Measurements from ENCODE around the gene TNNT3.

Gene TNNT3

DNA sequence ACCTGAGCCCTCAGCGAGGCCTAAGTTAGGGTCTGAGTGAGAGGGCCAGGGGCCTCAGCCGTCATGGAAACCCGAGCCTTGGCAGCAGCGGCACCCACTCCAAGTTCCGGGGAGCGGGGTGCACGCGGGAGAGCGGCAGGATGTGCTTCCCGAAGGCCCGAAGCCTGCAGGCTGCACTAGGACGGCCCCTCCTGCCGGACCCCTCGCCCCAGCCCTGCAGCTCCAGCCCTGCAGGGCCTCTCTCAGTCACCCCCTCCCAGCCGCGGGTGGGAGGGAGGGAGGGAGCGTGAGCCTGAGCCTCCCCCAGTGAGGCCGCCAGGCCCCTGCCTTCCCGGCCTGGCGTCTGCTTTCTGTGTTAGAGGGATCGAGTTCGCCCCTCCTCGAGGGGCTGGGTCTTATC is 50.3 kb downstream of the TNNT3 start:
- Histone ChIP-seq H3K9me3 (ENCODE audit: control insufficient read depth, insufficient read depth, low read length) (no peaks in the 10 kb centered on the region), H3K79me2 (ENCODE audit: control insufficient read depth, low read length) (no peaks in the 10 kb centered on the region), H3K27me3 (ENCODE audit: control insufficient read depth, low read length) (no peaks in the 10 kb centered on the region), H3K4me1 (ENCODE audit: control insufficient read depth, low read length) (no peaks in the 10 kb centered on the region), H3K27ac (ENCODE audit: low read depth, low read length) (no peak overlapping the region), H4K20me1 (ENCODE audit: control insufficient read depth, insufficient read depth, low read depth, low read length) (no peaks in the 10 kb centered on the region), H3F3A (ENCODE audit: control insufficient read depth, insufficient read depth) (no peaks in the 10 kb centered on the region), H3K4me3 (ENCODE audit: low read length) (no peak overlapping the region), H3K4me2 (ENCODE audit: low read length) (no peak overlapping the region), H3K36me3 (ENCODE audit: control insufficient read depth, low read length) (no peaks in the 10 kb centered on the region), H3K9me2 (replicated peaks; ENCODE audit: control insufficient read depth, low read length) (no peaks in the 10 kb centered on the region)
- TF ChIP-seq, protein P1, sequence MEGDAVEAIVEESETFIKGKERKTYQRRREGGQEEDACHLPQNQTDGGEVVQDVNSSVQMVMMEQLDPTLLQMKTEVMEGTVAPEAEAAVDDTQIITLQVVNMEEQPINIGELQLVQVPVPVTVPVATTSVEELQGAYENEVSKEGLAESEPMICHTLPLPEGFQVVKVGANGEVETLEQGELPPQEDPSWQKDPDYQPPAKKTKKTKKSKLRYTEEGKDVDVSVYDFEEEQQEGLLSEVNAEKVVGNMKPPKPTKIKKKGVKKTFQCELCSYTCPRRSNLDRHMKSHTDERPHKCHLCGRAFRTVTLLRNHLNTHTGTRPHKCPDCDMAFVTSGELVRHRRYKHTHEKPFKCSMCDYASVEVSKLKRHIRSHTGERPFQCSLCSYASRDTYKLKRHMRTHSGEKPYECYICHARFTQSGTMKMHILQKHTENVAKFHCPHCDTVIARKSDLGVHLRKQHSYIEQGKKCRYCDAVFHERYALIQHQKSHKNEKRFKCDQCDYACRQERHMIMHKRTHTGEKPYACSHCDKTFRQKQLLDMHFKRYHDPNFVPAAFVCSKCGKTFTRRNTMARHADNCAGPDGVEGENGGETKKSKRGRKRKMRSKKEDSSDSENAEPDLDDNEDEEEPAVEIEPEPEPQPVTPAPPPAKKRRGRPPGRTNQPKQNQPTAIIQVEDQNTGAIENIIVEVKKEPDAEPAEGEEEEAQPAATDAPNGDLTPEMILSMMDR (IDR thresholded peaks at IDR 0.05; ENCODE audit: low read depth, low read length, poor library complexity, severe bottlenecking) = no peak
- TF ChIP-seq EZH2phosphoT487 (IDR thresholded peaks at IDR 0.05; ENCODE audit: borderline replicate concordance, low read length) = no peak

DNA sequence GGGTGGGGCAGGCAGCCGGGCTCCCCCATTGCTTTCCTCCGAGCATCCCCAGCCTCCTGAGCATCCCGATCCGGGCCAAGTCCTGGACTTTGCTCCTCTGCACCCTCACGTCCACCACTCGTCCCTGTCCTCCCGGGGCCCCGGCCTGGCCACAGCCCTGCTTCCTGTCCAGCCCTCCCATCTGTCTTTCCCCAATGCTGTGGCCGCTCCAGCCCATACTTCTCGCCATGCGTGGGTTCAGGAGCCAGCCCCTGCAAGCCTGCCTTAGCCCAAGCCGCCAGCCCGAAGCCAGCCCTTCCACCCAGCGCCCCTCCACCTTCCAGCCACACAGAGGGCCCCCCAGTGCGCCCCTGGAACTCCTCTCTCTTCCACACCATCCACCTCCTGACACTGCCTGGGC is 51.5 kb downstream of the TNNT3 start:
- no peak overlapping the region for H3K4me2 ChIP-seq (ENCODE audit: low read length)
- no peaks in the 10 kb centered on the region for H3K36me3 ChIP-seq (ENCODE audit: control insufficient read depth, low read length)
- TF ChIP-seq EZH2phosphoT487 (IDR thresholded peaks at IDR 0.05; ENCODE audit: borderline replicate concordance, low read length) = no peak
- TF ChIP-seq, protein P1 (IDR thresholded peaks at IDR 0.05; ENCODE audit: low read depth, low read length, poor library complexity, severe bottlenecking) = no peak
- H3K9me2 ChIP-seq (replicated peaks; ENCODE audit: control insufficient read depth, low read length) = no peaks in the 10 kb centered on the region
- H4K20me1 ChIP-seq (ENCODE audit: control insufficient read depth, insufficient read depth, low read depth, low read length) = no peaks in the 10 kb centered on the region
- no peaks in the 10 kb centered on the region for H3F3A ChIP-seq (ENCODE audit: control insufficient read depth, insufficient read depth)
- H3K27ac ChIP-seq (ENCODE audit: low read depth, low read length) = no peak overlapping the region
- H3K9me3 ChIP-seq (ENCODE audit: control insufficient read depth, insufficient read depth, low read length) = no peaks in the 10 kb centered on the region
- no peaks in the 10 kb centered on the region for H3K79me2 ChIP-seq (ENCODE audit: control insufficient read depth, low read length)
- no peaks in the 10 kb centered on the region for H3K4me1 ChIP-seq (ENCODE audit: control insufficient read depth, low read length)
- H3K4me3 ChIP-seq (ENCODE audit: low read length) = no peak overlapping the region
- no peaks in the 10 kb centered on the region for H3K27me3 ChIP-seq (ENCODE audit: control insufficient read depth, low read length)

- Histone ChIP-seq H3K79me2 (ENCODE audit: control insufficient read depth, low read length) (no peaks in the 10 kb centered on the region), H3K4me3 (ENCODE audit: low read length) (no peak overlapping the region), H3K4me1 (ENCODE audit: control insufficient read depth, low read length) (no peaks in the 10 kb centered on the region), H3F3A (ENCODE audit: control insufficient read depth, insufficient read depth) (no peaks in the 10 kb centered on the region), H3K9me3 (ENCODE audit: control insufficient read depth, insufficient read depth, low read length) (no peaks in the 10 kb centered on the region), H3K27me3 (ENCODE audit: control insufficient read depth, low read length) (no peaks in the 10 kb centered on the region), H4K20me1 (ENCODE audit: control insufficient read depth, insufficient read depth, low read depth, low read length) (no peaks in the 10 kb centered on the region), H3K4me2 (ENCODE audit: low read length) (no peak overlapping the region), H3K9me2 (replicated peaks; ENCODE audit: control insufficient read depth, low read length) (no peaks in the 10 kb centered on the region), H3K27ac (ENCODE audit: low read depth, low read length) (no peak overlapping the region), H3K36me3 (ENCODE audit: control insufficient read depth, low read length) (no peaks in the 10 kb centered on the region)
- TF ChIP-seq, protein P1 (IDR thresholded peaks at IDR 0.05; ENCODE audit: low read depth, low read length, poor library complexity, severe bottlenecking) = no peak
- no peak for TF ChIP-seq EZH2phosphoT487 (IDR thresholded peaks at IDR 0.05; ENCODE audit: borderline replicate concordance, low read length)
These were observed 55.7 kb downstream of the TNNT3 start for GRCh38 chr11:1975185-1975584.
